ENCODE data around the gene RAB6A. TPM values are rescaled to one million over a fixed set of nuclear protein-coding genes. Genes with fewer than 3 reads are reported as not detected.

The RAB6A gene
- total and polyA plus RNA-seq, 2 of the 8 experiments (the other 6 are each of a cell fraction or from before 2014, with no cell fraction given): 24.4 to 88.6 TPM

DNA sequence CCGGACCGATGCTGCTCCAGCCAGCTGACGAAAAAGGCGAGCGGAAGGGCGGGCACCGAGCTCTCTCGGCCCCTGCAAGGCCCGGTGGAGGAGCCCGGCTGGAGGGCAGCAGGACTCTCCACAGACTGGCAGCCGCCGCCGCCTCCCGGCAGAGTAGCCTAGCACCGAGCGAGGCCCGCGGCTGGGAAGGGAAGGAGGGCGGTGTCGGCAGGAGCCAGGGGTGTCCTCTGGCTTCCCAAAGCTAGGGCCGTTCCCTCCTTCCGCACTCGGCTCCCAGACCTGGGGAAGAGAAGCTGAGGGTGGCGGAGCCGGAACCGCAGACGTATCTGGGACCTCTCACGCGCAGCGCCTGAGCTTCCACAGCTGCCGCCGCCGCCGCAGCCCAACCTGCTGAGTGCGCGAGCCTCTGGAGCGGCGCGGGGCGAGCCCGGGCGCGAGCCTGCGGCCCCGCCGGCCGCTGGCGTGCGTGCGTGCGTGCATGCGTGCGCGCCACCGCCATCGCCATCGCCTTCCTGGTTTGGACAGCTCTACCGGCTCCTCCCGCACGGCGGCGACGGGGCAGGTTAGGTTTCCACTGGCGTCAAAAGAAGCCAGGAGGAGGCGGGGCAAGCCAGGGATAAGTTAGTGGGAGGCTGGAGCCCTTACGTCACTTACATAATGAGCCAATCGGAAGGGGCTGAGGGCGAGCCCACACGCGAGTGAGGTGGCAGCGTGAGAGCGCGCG is at the start of gene RAB6A (continued):
- TF ChIP-seq GTF2F1 (IDR thresholded peaks at IDR 0.05; ENCODE audit: borderline replicate concordance, low read depth, low read length) (no peak), HDAC2 (IDR thresholded peaks at IDR 0.05; ENCODE audit: borderline replicate concordance in 1 of 2, low read depth in 2 of 2, low read length in 2 of 2) (peak; percentile 92 to 99), FOSL1 (IDR thresholded peaks at IDR 0.05; ENCODE audit: insufficient read depth, low read depth, low read length) (0 out of 2 replicates have a peak, but pooled peaks have one; percentile 53), BACH1 (IDR thresholded peaks at IDR 0.05; ENCODE audit: low read length) (peak; percentile 99), NANOG (IDR thresholded peaks at IDR 0.05; ENCODE audit: insufficient read depth, low read depth, low read length, poor library complexity, severe bottlenecking) (no peak), KDM5A (IDR thresholded peaks at IDR 0.05; ENCODE audit: low read length) (no peak), CHD7 (IDR thresholded peaks at IDR 0.05; ENCODE audit: insufficient replicate concordance, low read length) (no peak), EZH2 (IDR thresholded peaks at IDR 0.05; ENCODE audit: low read depth, low read length, severe bottlenecking) (no peak), JUND (IDR thresholded peaks at IDR 0.05; ENCODE audit: low read length) (peak; percentile 22; the same call in 1 of the 2 replicates)

All from H1 (cell line).